DMS153 (cell line): ENCODE data around the gene MEGF6.

Source experiments
- DNase-seq: peaks from one replicate; lab custom pipeline; 2025; lab: John Stamatoyannopoulos, UW

MEGF6 gene

GRCh38 chr1:3483380-3483779 is 127.9 kb downstream of the MEGF6 start:
- DNase-seq = no peak

DNA sequence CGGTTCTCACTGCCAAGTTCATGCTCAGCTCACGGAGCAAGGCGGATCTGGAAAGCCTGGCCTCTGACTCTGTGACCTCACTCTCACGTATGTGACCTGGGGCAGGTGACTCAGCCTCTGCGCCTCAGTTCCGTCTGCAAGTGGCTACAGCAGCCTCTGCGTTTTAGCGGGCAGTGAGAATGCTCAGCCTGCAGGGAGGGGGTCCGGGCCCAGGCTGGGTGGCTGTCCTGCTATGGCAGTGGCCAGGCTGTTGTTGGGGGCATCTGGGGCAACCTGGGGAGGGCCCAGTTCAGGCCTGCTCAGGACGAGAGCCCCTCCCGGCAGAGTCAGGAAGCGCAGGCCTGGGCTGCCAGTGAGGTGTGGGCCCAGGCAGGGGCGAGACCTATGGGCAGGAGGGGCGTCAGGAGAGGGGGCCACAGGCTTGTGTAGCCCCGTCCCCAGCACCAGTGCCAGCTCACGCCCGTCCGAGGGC is 128.9 kb downstream of the MEGF6 start:
- DNase-seq = no peak

- DNase-seq = no peak
These were observed 129.4 kb downstream of the MEGF6 start for GRCh38 chr1:3481836-3482375.

- no peak for DNase-seq
These were observed 130.3 kb downstream of the MEGF6 start for GRCh38 chr1:3481046-3481445.

GRCh38 chr1:3480369-3480719 is 131.0 kb downstream of the MEGF6 start:
- no peak for DNase-seq

DNA sequence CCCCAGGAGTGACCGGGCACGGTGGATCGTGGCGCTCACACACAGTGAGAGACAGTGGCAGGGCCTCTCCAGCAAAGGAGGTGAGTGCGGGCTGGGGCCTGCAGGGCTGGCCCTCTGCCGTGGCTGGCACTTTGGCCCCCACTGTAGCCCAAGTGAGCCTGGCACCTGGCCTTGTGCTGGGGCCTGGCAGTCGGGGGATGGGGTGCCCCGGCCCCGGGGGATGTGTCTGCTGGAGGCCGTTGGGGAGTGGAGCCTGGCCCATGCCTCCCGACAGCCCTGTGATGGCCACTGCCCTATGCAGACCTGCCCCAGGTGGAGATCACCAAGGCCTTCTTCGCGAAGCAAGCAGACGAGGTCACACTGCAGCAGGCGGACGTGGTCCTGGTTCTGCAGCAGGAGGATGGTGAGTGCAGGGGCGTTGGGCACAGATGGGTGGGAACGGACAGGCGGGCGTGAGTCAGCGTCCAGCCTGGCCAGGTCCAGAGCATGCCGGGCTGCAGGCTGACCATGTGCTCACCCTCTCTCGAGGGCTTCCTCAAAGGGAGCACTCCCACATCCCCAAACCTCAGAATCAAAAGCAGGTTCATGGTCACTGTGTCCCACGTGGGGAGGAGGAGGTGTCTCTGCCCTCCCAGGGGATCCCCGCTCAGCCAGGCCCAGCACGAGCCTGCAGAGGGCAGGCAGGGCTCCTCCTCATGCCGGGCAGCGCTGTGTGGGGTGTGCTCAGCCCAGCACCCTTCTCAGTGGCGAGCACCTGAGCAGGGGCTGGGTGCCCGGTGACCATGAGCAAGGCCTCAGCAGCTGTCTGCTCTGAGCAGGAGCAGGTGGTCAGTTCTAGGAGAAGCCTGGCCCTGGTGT is 131.6 kb downstream of the MEGF6 start:
- no peak for DNase-seq

DNA sequence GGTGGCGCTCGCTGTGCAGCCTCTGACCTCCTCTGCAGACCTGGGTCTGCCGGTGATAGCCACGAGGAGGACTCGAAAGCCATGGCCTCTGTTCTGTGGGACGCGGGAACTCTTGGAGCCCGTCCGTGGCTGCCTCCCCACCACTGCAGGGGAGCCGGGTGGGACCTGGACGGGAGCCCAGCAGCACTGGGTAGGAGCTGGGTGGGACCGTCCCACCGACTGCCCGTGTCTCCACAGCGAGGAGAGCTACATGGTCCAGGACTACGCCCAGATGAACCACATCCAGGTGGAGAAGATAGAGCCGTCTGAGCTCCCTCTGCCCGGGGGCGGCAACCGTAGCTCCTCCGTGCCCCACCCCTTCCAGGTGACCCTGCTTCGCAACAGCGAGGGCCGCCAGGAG is 133.1 kb downstream of the MEGF6 start:
- DNase-seq = no peak

GRCh38 chr1:3477241-3477995 is 133.9 kb downstream of the MEGF6 start:
- no peak for DNase-seq

GRCh38 chr1:3476666-3477065 is 134.6 kb downstream of the MEGF6 start:
- DNase-seq = no peak

DNA sequence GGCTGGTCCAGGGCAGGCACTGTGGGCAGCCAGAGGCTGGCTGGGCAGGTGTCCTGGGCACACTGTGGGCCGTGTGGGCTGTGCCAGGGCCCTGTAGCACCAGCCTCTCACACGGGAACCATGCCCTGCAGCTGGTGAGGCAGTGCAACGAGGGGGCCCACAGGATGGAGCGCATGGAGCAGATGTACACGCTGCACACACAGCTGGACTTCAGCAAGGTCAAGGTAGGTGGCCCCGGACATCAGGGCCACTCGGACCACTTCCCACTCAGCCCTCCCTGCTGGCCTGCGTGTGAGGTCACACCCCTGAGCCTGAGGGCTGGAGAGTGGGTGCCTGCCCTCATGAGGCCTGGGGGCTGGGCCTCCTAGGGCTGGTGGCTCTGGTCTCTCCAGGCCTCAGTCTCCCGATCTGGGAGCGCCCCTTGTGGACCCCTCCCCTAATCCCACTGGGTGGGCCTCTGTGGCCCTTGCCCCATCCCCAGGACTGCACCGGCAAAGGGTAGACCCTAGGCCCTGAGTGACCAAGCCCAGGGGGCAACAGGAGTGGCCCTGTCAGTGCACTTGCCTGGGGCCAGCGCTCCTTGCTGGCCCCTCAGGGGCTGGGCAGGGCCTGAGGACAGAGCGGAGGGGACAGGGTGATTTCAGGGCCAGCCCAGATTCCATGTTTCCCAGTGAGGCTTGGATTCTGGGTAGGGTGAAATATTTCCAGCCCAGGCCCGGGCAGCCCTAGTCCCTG is 135.3 kb downstream of the MEGF6 start:
- DNase-seq = no peak

- DNase-seq = no peak
These were observed 136.9 kb downstream of the MEGF6 start for GRCh38 chr1:3474421-3474820.

DNA sequence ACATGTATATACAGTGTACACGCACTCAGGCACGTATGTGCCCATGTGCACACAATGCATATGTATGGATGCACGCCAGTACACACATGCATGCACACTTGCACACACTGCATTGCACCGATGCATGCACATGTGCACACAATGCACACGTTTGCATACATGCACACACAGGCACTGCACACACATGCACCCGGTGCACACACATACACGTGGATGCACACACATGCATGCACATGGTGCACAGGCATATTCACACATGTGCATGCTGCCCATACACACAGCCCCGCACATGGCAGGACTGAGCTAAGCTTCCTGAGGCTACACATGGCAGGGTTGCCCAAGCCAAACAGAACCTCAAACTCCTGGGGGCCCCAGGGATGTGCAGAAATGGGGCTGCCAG is 137.3 kb downstream of the MEGF6 start:
- no peak for DNase-seq

- DNase-seq = no peak
These were observed 137.9 kb downstream of the MEGF6 start for GRCh38 chr1:3473381-3473844.

- DNase-seq = no peak
These were observed 138.4 kb downstream of the MEGF6 start for GRCh38 chr1:3472906-3473305.

DNA sequence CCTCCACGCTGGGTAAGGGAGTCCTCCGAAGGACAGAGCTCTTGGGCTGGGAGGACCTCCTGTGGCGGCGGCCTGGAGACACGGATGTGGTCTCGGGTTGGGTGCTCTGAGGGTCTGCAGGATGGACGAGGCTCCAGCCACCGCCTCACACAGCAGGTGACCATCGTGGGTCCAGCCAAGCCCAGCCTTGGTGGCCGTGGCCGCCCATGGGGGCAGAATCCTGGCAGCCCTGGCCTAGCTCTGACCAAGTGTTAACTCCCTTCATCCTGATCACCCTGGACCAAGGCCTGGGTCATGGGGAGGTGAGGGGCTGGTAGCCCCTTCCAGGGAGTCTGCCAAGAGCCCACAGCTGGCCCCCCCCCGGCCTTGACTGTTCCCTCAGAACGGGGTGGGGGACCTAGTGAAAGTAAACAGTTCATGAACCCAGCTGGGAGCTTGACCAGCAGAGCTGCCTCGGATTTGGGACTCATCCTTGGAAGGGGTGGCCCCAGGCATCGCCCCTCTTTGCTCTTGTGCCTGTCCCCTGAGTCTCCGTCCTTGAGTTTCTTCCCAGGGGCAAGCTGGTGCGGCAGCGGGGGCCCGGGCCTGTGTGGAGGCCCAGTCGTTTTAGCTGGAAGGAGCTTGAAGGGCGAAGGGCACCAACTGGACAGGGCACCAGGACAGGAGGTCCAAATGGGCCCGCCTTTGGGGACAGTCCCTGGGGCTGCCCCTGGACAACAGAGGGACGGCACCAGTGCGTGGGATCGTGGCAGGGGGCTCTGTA is 139.0 kb downstream of the MEGF6 start:
- DNase-seq = no peak

- no peak for DNase-seq
These were observed 139.8 kb downstream of the MEGF6 start for GRCh38 chr1:3471356-3472087.

- no peak for DNase-seq
These were observed 140.5 kb downstream of the MEGF6 start for GRCh38 chr1:3470650-3471355.

DNA sequence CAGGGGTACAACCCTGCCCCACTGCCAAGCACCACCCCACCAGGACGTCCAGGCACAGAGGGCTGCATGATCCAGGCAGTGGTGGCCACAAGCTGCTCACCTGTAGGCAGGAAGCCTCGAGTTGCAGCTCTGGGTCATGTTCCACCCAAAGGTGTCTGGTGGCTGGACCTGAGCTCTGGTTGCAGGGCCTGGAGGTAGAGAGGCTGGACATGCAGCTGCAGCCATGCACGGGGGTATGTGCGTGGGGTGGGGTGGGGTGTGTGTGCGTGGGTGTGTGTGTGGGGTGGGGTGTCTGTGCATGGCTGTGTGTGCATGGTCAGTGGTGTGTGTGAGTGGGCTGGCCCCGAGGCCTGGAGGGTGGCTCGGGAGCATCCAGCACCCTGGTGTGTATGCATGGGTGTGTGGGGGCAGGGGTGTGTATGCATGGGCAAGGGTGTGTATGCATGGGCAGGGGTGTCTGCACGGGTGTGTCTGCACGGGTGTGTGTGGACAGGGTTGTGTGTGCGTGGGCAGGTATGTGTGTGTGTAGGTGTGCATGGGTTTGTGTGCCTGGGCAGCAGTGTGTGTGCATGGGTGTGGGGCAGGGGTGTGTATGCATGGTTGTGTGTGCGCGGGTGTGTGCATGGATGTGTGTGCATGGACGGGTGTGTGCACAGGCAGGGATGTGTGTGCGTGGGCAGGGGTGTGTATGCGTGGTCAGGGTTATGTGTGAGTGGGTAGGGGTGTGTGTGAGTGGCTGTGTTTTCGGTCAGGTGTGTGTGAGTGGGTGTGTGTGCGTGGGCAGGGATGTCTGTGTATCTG is 141.3 kb downstream of the MEGF6 start:
- no peak for DNase-seq

DNA sequence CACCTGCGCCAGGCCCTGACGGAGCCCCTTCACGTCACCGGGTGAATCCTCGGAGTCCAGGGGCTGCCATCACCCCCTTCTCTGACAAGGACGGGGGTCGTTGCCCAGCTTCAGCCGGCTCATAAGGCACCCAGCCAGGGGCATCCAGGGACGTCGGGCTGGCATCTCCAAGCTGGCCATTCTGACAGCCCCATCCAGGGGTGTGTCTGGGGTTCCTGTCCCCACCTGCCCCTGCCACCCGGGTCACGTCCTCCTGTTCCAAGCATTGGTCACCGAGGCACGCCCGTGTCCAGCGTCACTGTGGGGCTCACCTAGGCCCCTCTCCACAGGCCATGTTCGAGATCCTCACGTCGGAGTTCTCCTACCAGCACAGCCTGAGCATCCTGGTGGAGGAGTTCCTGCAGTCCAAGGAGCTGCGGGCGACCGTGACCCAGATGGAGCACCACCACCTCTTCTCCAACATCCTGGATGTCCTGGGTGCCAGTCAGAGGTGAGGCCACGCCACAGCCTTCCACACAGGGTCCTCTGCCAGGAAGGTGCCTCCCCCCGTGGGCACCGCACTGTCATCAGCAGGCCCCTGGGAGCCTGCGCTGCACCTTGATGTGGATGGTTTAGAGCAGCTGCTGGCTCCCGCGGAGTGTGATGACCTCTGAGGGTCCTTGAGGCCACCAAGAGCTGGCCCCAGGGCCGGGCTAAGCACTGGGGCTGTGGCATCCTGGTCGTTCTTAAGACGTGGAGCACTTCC is 142.0 kb downstream of the MEGF6 start:
- DNase-seq = no peak
